K562 (cell line): Measurements from ENCODE around the gene CEP89. TPM values are rescaled to one million over a fixed set of nuclear protein-coding genes. Genes with fewer than 3 reads are reported as not detected.

Source experiments
- C11orf30 ChIP-seq: fragments of 450-650 bp; IDR thresholded peaks from 2 replicates; pipeline ENCODE4 v1.6.1; 2016; ENCODE audit warnings: low read depth, mild to moderate bottlenecking
- MAFG ChIP-seq: fragments of 450-650 bp; conservative IDR thresholded peaks from 2 replicates; pipeline ENCODE4 v1.6.1; 2016; ENCODE audit warnings: missing genetic modification characterization, missing compliant biosample characterization
- MGA ChIP-seq: fragments of 450-650 bp; IDR thresholded peaks from 2 replicates; pipeline ENCODE4 v1.6.1; 2016; ENCODE audit warnings: mild to moderate bottlenecking, moderate library complexity
- PRDM10 ChIP-seq: fragments of 450-650 bp; IDR thresholded peaks from 2 replicates; pipeline ENCODE4 v1.6.1; 2018; ENCODE audit not compliant: partially characterized antibody
- ZNF316 ChIP-seq: fragments of 450-650 bp; IDR thresholded peaks from 2 replicates; pipeline ENCODE4 v1.6.1; 2016
- polyA plus RNA-seq, 8 experiments: library from polyadenylated mRNA; depleted of rRNA in 4 of 8; stranded (reverse) in 5 of 8; unstranded in 3 of 8; fragments of >200 nt; fragmentation: Nextera tagmentation in 2 of 8; fragmentation: Illumina TruSeq in 1 of 8; extraction: Ambion mirVana in 2 of 8; extraction: Trizol in 1 of 8; gene quantifications; 2 replicates each; pipeline versions ENCODE4 v1.2.1 to v1.2.3, GENCODE V29; 2011 to 2014; ENCODE audit warnings: inconsistent platforms in 1 of 8, missing spikeins in 1 of 8
- total RNA-seq, 7 experiments: library from RNA; depleted of rRNA in 6 of 7; stranded (reverse); fragments of >200 nt in 6 of 7; fragmentation: Illumina TruSeq in 2 of 7; extraction: Trizol in 2 of 7; gene quantifications; 2 replicates each; pipeline versions ENCODE4 v1.2.1 to v1.2.3, GENCODE V29; 2011 to 2021; ENCODE audit warnings: low replicate concordance in 1 of 7

Gene CEP89
- total and polyA plus RNA-seq, 9 of the 15 experiments (the other 6 are each of a cell fraction or from before 2014, with no cell fraction given): 5.5 to 15.0 (median 7.2) TPM

DNA sequence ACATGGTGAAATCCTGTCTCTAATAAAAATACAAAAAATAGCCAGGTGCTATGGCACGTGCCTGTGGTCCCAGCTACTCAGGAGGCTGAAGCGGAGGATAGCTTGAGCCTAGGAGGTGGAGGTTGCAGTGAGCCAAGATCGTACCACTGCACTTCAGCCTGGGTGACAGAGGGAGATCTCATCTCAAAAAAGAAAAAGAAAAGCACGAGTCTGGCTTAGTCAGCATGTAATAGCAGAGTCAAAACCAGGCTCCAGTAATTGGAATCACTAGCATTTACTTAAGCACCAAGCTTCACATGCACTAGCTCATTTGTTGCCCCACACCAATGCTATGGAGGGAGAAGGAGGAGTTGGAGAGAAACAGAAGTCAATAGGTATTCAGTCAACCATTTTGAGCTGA lies 60.3 kb downstream of the CEP89 start (continued):
- TF ChIP-seq MGA: 0 out of 2 replicates have a peak, but pooled peaks have one; percentile 12
- peak; percentile 65 for TF ChIP-seq C11orf30
- TF ChIP-seq MAFG (tag): no peak; the same call in 1 of the 2 replicates
- TF ChIP-seq ZNF316: peak; percentile 53; the same call in 1 of the 2 replicates
- TF ChIP-seq PRDM10: peak; percentile 83
